AG10803 (cell line): ENCODE results near the gene SEMA3D.

Experiments used
- DNase-seq: peaks from one replicate; pipeline ENCODE4 v3.0.0; 2010; ENCODE audit warnings: low read depth
- H3K4me3 ChIP-seq: 2 replicates; pipeline ENCODE4 v1.5.1; 2011; ENCODE audit warnings: mild to moderate bottlenecking, low read length, control low read depth
- CTCF ChIP-seq: conservative IDR thresholded peaks from 2 replicates; pipeline ENCODE4 v1.5.1; 2011; ENCODE audit warnings: mild to moderate bottlenecking, low read length, control low read depth, inconsistent platforms

Gene SEMA3D

DNA sequence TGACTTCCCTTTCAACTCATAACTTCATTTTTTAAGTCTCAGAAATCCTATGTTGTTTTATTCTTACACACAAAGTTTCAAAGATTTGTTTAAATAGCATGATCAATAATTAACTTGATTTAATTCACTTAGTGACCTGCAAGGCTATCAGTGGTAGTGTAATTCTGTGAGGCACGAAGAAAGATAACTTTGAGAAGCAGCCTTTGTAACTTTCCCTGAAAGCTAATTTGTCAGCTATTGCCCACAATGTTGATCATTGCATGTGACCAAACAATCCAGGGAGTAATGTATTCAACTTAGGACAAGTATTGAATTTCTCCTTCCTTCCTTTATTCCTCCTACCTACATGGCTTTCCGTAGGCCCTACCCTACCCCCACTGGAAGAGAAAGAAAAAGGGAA, 111.0 kb downstream of the SEMA3D start:
- DNase-seq: no peak
- no peak for TF ChIP-seq CTCF
- no peak overlapping the region for H3K4me3 ChIP-seq

DNA sequence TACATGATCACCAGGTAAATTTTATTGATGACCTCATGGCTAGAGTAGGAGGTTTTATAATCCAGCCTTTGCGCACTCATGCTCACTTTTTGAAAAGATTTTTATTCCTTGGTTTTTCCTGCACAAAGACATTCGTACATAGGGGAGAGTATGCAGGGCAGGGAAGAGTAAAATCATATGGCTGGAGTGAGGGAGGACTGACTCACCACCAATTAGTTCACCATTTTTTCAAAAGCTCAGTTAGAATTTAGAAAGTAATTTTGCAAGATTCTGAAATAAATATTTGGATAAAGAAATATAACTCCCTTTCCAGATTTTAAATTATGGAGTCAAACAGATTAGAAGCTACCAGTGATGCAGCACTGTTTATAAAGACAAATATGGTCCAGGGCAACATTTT, 111.9 kb downstream of the SEMA3D start:
- no peak for TF ChIP-seq CTCF
- no peak for DNase-seq

GRCh38 chr7:85074016-85074415, 112.8 kb downstream of the SEMA3D start:
- H3K4me3 ChIP-seq: no peak overlapping the region
- TF ChIP-seq CTCF: no peak
- no peak for DNase-seq

More for the DNA sequence above, 111.9 kb downstream of the SEMA3D start:
- H3K4me3 ChIP-seq: no peak overlapping the region

- no peak for TF ChIP-seq CTCF
- DNase-seq: no peak
- no peak overlapping the region for H3K4me3 ChIP-seq
Observed at GRCh38 chr7:85070967-85071628, 115.8 kb downstream of the SEMA3D start.

GRCh38 chr7:85068799-85069198, 118.1 kb downstream of the SEMA3D start:
- DNase-seq: peak; percentile 73
- TF ChIP-seq CTCF: no peak
- H3K4me3 ChIP-seq: no peak overlapping the region

GRCh38 chr7:85067371-85067770, 119.5 kb downstream of the SEMA3D start:
- no peak for DNase-seq
- TF ChIP-seq CTCF: no peak
- no peak overlapping the region for H3K4me3 ChIP-seq

- no peak overlapping the region for H3K4me3 ChIP-seq
- DNase-seq: peak; percentile 41
- no peak for TF ChIP-seq CTCF
Observed at GRCh38 chr7:85065888-85066485, 120.9 kb downstream of the SEMA3D start.
